Liver (tissue), 3 donors: ENCODE measurements around the gene AOPEP.

ENCODE experiments used
- CTCF ChIP-seq: fragments of 150-350 bp; IDR thresholded peaks from 2 replicates; pipeline ENCODE4 v1.5.1; 2017; ENCODE audit warnings: improper control_type of control experiment, low read depth, low read length; ENCODE audit not compliant: missing input control
- EGR1 ChIP-seq, 2 donors: IDR thresholded peaks; 2 replicates each; pipeline ENCODE4 v1.6.1; 2016 to 2018; ENCODE audit warnings: antibody characterized with exemption in 2 of 2, low read depth in 2 of 2
- FOXA1 ChIP-seq: IDR thresholded peaks from 2 replicates; pipeline ENCODE4 v1.6.1; 2016; ENCODE audit warnings: antibody characterized with exemption
- HNF4A ChIP-seq, 2 donors: conservative IDR thresholded peaks; 2 replicates each; pipeline ENCODE4 v1.6.1; 2016; ENCODE audit warnings: antibody characterized with exemption in 2 of 2, mild to moderate bottlenecking in 2 of 2
- JUND ChIP-seq, 2 donors: IDR thresholded peaks; 2 replicates each; pipeline ENCODE4 v1.6.1; 2016; ENCODE audit warnings: antibody characterized with exemption in 2 of 2
- NR2F2 ChIP-seq: IDR thresholded peaks from 2 replicates; pipeline ENCODE4 v1.6.1; 2016; ENCODE audit warnings: antibody characterized with exemption
- RAD21 ChIP-seq, 2 donors: IDR thresholded peaks; 2 replicates each; pipeline ENCODE4 v1.6.1; 2016; ENCODE audit warnings: antibody characterized with exemption in 2 of 2, mild to moderate bottlenecking in 2 of 2
- REST ChIP-seq: IDR thresholded peaks from 2 replicates; pipeline ENCODE4 v1.6.1; 2016; ENCODE audit warnings: antibody characterized with exemption, mild to moderate bottlenecking
- SP1 ChIP-seq: IDR thresholded peaks from 2 replicates; pipeline ENCODE4 v1.6.1; 2018; ENCODE audit warnings: antibody characterized with exemption, mild to moderate bottlenecking
- TAF1 ChIP-seq: conservative IDR thresholded peaks from 2 replicates; pipeline ENCODE4 v1.6.1; 2016; ENCODE audit warnings: antibody characterized with exemption, mild to moderate bottlenecking
- YY1 ChIP-seq: IDR thresholded peaks from 2 replicates; pipeline ENCODE4 v1.6.1; 2016; ENCODE audit warnings: antibody characterized with exemption, mild to moderate bottlenecking
- donor health status: healthy.
- donor health status: healthy.

- TF ChIP-seq CTCF (no peak), REST (no peak), RAD21 (IDR thresholded peaks at IDR 0.05) (no peak), JUND (IDR thresholded peaks at IDR 0.05) (no peak), FOXA1 (no peak), HNF4A (conservative IDR thresholded peaks at IDR 0.05) (no peak), EGR1 (IDR thresholded peaks at IDR 0.05; ENCODE audit: low read depth in 2 of 2) (no peak), NR2F2 (no peak), TAF1 (no peak), SP1 (no peak), YY1 (no peak)
These were observed 163.1 kb downstream of the AOPEP start for GRCh38 chr9:94889628-94890027.
